Measurements from ENCODE around the gene MALRD1.

MALRD1 gene

GRCh38 chr10:19111501-19112267 is 63.1 kb downstream of the MALRD1 start:
- no peak for DNase-seq
- Mint-ChIP-seq H3K4me3 (no peak overlapping the region), H3K27me3 (ENCODE audit: low read depth, poor library complexity) (peaks cover 9% of the 10 kb centered on the region), H3K9me3 (peaks cover 20% of the 10 kb centered on the region), H3K36me3 (ENCODE audit: low read depth) (no peaks in the 10 kb centered on the region), H3K27ac (no peak overlapping the region), H3K4me1 (no peaks in the 10 kb centered on the region)
- TF ChIP-seq CTCF (IDR thresholded peaks at IDR 0.05) = no peak

- TF ChIP-seq CTCF (IDR thresholded peaks at IDR 0.05) = no peak
- Mint-ChIP-seq H3K36me3 (ENCODE audit: low read depth) (no peaks in the 10 kb centered on the region), H3K4me3 (no peak overlapping the region), H3K27me3 (ENCODE audit: low read depth, poor library complexity) (peaks cover 4% of the 10 kb centered on the region), H3K4me1 (no peaks in the 10 kb centered on the region), H3K9me3 (no peaks in the 10 kb centered on the region), H3K27ac (no peak overlapping the region)
- DNase-seq = no peak
These were observed 68.8 kb downstream of the MALRD1 start for GRCh38 chr10:19117438-19117837.

GRCh38 chr10:19119191-19119590 is 70.6 kb downstream of the MALRD1 start:
- H3K4me1 Mint-ChIP-seq = no peaks in the 10 kb centered on the region
- H3K4me3 Mint-ChIP-seq = no peak overlapping the region
- H3K9me3 Mint-ChIP-seq = no peaks in the 10 kb centered on the region
- no peaks in the 10 kb centered on the region for H3K36me3 Mint-ChIP-seq (ENCODE audit: low read depth)
- DNase-seq = no peak
- H3K27ac Mint-ChIP-seq = no peak overlapping the region
- TF ChIP-seq CTCF (IDR thresholded peaks at IDR 0.05) = no peak
- H3K27me3 Mint-ChIP-seq (ENCODE audit: low read depth, poor library complexity) = no peaks in the 10 kb centered on the region

GRCh38 chr10:19120381-19120908 is 71.8 kb downstream of the MALRD1 start:
- TF ChIP-seq CTCF (IDR thresholded peaks at IDR 0.05) = no peak
- DNase-seq = no peak
- Mint-ChIP-seq H3K27me3 (ENCODE audit: low read depth, poor library complexity) (no peaks in the 10 kb centered on the region), H3K4me3 (no peak overlapping the region), H3K36me3 (ENCODE audit: low read depth) (no peaks in the 10 kb centered on the region), H3K4me1 (no peaks in the 10 kb centered on the region), H3K9me3 (no peaks in the 10 kb centered on the region), H3K27ac (no peak overlapping the region)

- no peak overlapping the region for H3K4me3 Mint-ChIP-seq
- no peak overlapping the region for H3K27ac Mint-ChIP-seq
- no peak for DNase-seq
- no peaks in the 10 kb centered on the region for H3K9me3 Mint-ChIP-seq
- H3K4me1 Mint-ChIP-seq = no peaks in the 10 kb centered on the region
- H3K27me3 Mint-ChIP-seq (ENCODE audit: low read depth, poor library complexity) = peaks cover 3% of the 10 kb centered on the region
- H3K36me3 Mint-ChIP-seq (ENCODE audit: low read depth) = no peaks in the 10 kb centered on the region
- TF ChIP-seq CTCF (IDR thresholded peaks at IDR 0.05) = no peak
These were observed 85.4 kb downstream of the MALRD1 start for GRCh38 chr10:19133992-19134391.

- no peak overlapping the region for H3K4me3 Mint-ChIP-seq
- H3K27me3 Mint-ChIP-seq (ENCODE audit: low read depth, poor library complexity) = peaks cover 10% of the 10 kb centered on the region
- H3K4me1 Mint-ChIP-seq = no peaks in the 10 kb centered on the region
- no peak overlapping the region for H3K27ac Mint-ChIP-seq
- TF ChIP-seq CTCF (IDR thresholded peaks at IDR 0.05) = no peak
- H3K36me3 Mint-ChIP-seq (ENCODE audit: low read depth) = no peaks in the 10 kb centered on the region
- no peaks in the 10 kb centered on the region for H3K9me3 Mint-ChIP-seq
- no peak for DNase-seq
These were observed 94.4 kb downstream of the MALRD1 start for GRCh38 chr10:19142967-19143366.

All from nephron progenitor cell (in vitro differentiated cells).